A673 (cell line): ENCODE measurements around the gene SF3B5. TPM values are rescaled to one million over a fixed set of nuclear protein-coding genes. Genes with fewer than 3 reads are reported as not detected.
"Not testable (repeated sequence)": the region's sequence is repeated elsewhere in the genome, so short reads cannot be mapped to it uniquely, and the experiment has no call there.

Experiments used
- BruUV-seq: library from RNA; stranded (reverse); fragments of 400-500 nt; replicated peaks from 2 replicates; lab custom pipeline; 2021; lab: Mats Ljungman, UMichigan
- CTCF ChIA-PET: fragments of 300-600 bp; sonication (Branson Sonifier 250); formaldehyde crosslinking; loops from one replicate; lab custom pipeline; 2022; ENCODE audit warnings: antibody characterized with exemption; lab: Charles Lee
- POLR2A ChIA-PET: fragments of 300-600 bp; sonication (Branson Sonifier 250); formaldehyde crosslinking; loops from one replicate; lab custom pipeline; 2022; ENCODE audit warnings: antibody characterized with exemption; ENCODE audit not compliant: low non-redundant PET; lab: Charles Lee
- DNase-seq: peaks from one replicate; pipeline ENCODE4 v3.0.0-alpha.2; 2015; ENCODE audit warnings: low spot score
- H3K27ac ChIP-seq: fragments of 200-600 bp; sonication (generic); 2 replicates; pipeline ENCODE4 v1.5.1; 2016; ENCODE audit warnings: mixed run types, low read depth, mild to moderate bottlenecking, mixed read lengths, antibody characterized with exemption, low read length; ENCODE audit not compliant: poor library complexity, severe bottlenecking
- H3K27me3 ChIP-seq: fragments of 200-600 bp; sonication (generic); replicated peaks from 2 replicates; pipeline ENCODE4 v1.6.1; 2017; ENCODE audit warnings: mixed run types, low read depth, mild to moderate bottlenecking, mixed read lengths, antibody characterized with exemption, low read length; ENCODE audit not compliant: insufficient read depth, poor library complexity
- H3K36me3 ChIP-seq: fragments of 200-600 bp; sonication (generic); 2 replicates; pipeline ENCODE4 v1.6.1; 2016; ENCODE audit warnings: mixed run types, mild to moderate bottlenecking, mixed read lengths, antibody characterized with exemption, low read length; ENCODE audit not compliant: insufficient read depth, poor library complexity, severe bottlenecking
- H3K4me1 ChIP-seq: fragments of 200-600 bp; sonication (generic); 2 replicates; pipeline ENCODE4 v1.6.1; 2017; ENCODE audit warnings: mixed run types, mild to moderate bottlenecking, mixed read lengths, antibody characterized with exemption, low read length; ENCODE audit not compliant: insufficient read depth, poor library complexity, severe bottlenecking
- H3K4me3 ChIP-seq: fragments of 200-600 bp; sonication (generic); 2 replicates; pipeline ENCODE4 v1.5.1; 2016; ENCODE audit warnings: low read depth, mixed run types, mild to moderate bottlenecking, mixed read lengths, low read length; ENCODE audit not compliant: poor library complexity, severe bottlenecking
- H3K9me3 ChIP-seq: fragments of 200-600 bp; sonication (generic); 2 replicates; pipeline ENCODE4 v1.6.1; 2016; ENCODE audit warnings: mixed run types, low read depth, mild to moderate bottlenecking, mixed read lengths, antibody characterized with exemption, low read length; ENCODE audit not compliant: poor library complexity, severe bottlenecking
- EZH2 ChIP-seq: fragments of 200-600 bp; sonication (generic); IDR thresholded peaks from 2 replicates; pipeline ENCODE4 v1.6.1; 2017; ENCODE audit warnings: borderline replicate concordance, low read depth, mild to moderate bottlenecking, mixed read lengths, antibody characterized with exemption, low read length; ENCODE audit not compliant: poor library complexity, severe bottlenecking
- intact Hi-C: fragments of 100-400 bp; cut with micrococcal nuclease; formaldehyde crosslinking; loops from one replicate; pipeline ENCODE4 v1.10.0; 2022; ENCODE audit not compliant: unreplicated experiment
- total RNA-seq: library from RNA; stranded (reverse); gene quantifications from 2 replicates; pipeline ENCODE4 v1.2.3, GENCODE V29; 2021
- TF ChIP-seq, protein P1 (sequence below): fragments of 300-800, 200-600 bp; sonication (generic); conservative IDR thresholded peaks from 2 replicates; pipeline ENCODE4 v1.5.1; 2017; ENCODE audit warnings: low read depth, mild to moderate bottlenecking, antibody characterized with exemption, low read length, moderate library complexity, mixed read lengths

SF3B5 gene
- total RNA-seq, 1 experiment from 2014 or later: 135 TPM

DNA sequence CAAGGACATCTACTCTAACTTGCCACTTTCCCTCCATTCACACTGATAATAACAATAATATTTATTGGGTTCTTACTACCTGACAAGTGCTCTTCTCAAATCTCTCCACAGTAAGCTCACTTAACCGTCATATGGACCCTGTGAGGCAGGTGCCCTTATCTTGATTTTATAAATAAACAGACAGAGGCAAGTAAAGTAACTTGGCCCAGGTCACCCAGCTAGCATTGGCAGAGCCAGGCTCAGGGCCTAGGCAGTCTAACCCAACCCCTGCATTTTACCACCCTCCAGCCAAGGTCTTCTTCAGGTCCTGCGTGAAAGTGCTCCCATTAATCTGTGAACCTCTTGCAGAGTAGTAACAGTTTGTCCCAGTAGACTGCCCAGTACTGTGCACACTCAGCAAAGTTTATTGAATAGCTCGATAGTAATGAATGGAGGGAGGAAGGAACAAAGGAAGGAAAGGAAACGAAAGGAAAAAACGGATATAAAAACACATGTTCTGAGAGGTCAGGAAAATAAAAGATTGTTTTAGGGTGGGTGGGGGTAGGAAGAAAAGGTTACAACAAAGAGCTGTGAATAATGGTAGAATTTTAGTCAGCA lies 38.0 kb upstream of the SF3B5 start:
- ChIA-PET POLR2A (no interaction called here), CTCF (no interaction called here)

DNA sequence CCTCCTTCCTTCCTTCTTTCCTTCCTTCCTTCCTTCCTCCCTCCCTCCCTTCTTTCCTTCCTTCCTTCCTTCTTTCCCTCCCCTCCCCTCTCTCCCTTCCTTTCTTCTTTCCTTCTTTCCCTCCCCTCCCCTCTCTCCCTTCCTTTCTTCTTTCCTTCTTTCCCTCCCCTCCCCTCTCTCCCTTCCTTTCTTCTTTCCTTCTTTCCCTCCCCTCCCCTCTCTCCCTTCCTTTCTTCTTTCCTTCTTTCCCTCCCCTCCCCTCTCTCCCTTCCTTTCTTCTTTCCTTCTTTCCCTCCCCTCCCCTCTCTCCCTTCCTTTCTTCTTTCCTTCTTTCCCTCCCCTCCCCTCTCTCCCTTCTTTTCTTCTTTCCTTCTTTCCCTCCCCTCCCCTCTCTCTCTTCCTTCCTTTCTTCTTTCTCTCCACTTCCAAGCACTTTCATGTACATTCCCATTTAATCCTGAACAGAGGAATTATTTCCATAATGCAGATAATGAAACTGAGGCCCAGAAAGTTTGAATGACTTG lies 36.9 kb upstream of the SF3B5 start:
- H3K9me3 ChIP-seq, H3K27me3 ChIP-seq, H3K4me3 ChIP-seq, DNase-seq, H3K36me3 ChIP-seq, H3K4me1 ChIP-seq, H3K27ac ChIP-seq, BruUV-seq, CTCF ChIA-PET, intact Hi-C loops, POLR2A ChIA-PET: not testable (repeated sequence)

More for the DNA sequence above, 38.0 kb upstream of the SF3B5 start:
- TF ChIP-seq EZH2: no peak
- Histone ChIP-seq H3K36me3 (no peaks in the 10 kb centered on the region), H3K4me3 (no peak overlapping the region), H3K9me3 (no peaks in the 10 kb centered on the region), H3K4me1 (no peaks in the 10 kb centered on the region), H3K27me3 (no peaks in the 10 kb centered on the region), H3K27ac (no peak overlapping the region)
- DNase-seq: no peak
- no TSS peak for BruUV-seq
- intact Hi-C loops: no loop called here

DNA sequence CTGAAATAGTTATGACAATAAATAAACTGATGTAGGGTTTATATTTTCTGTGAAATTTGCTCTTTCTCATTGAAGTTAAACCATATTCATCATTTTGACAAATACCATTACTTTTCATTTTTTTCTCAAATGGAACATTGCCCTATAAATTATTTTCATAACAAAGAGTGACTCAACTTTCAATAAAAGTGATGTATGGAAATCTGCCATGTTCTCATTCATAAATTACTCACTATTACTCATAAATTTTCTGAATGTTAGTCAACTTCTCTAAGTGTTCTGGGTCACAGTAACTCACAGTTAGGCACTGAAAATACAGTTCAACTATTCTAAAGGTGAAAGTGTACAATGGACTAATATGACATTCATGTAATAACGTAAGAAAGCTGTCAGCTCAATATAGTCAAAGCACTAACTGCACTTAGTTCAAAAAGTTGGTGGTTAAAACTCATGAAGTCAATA lies 35.9 kb upstream of the SF3B5 start:
- no peaks in the 10 kb centered on the region for H3K9me3 ChIP-seq
- H3K4me3 ChIP-seq: no peak overlapping the region
- no peaks in the 10 kb centered on the region for H3K4me1 ChIP-seq
- no peak for DNase-seq
- ChIA-PET POLR2A (no interaction called here), CTCF (no interaction called here)
- BruUV-seq: no TSS peak
- intact Hi-C loops: no loop called here
- no peaks in the 10 kb centered on the region for H3K27me3 ChIP-seq
- no peaks in the 10 kb centered on the region for H3K36me3 ChIP-seq
- no peak overlapping the region for H3K27ac ChIP-seq
- no peak for TF ChIP-seq EZH2
- TF ChIP-seq, protein P1, sequence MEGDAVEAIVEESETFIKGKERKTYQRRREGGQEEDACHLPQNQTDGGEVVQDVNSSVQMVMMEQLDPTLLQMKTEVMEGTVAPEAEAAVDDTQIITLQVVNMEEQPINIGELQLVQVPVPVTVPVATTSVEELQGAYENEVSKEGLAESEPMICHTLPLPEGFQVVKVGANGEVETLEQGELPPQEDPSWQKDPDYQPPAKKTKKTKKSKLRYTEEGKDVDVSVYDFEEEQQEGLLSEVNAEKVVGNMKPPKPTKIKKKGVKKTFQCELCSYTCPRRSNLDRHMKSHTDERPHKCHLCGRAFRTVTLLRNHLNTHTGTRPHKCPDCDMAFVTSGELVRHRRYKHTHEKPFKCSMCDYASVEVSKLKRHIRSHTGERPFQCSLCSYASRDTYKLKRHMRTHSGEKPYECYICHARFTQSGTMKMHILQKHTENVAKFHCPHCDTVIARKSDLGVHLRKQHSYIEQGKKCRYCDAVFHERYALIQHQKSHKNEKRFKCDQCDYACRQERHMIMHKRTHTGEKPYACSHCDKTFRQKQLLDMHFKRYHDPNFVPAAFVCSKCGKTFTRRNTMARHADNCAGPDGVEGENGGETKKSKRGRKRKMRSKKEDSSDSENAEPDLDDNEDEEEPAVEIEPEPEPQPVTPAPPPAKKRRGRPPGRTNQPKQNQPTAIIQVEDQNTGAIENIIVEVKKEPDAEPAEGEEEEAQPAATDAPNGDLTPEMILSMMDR: no peak

GRCh38 chr6:144129469-144129868 lies 34.1 kb upstream of the SF3B5 start:
- POLR2A ChIA-PET: no interaction called here
- CTCF ChIA-PET: no interaction called here
- BruUV-seq: no TSS peak
- intact Hi-C loops: no loop called here
- H3K9me3 ChIP-seq: no peaks in the 10 kb centered on the region
- H3K27me3 ChIP-seq: no peaks in the 10 kb centered on the region
- H3K4me1 ChIP-seq: no peaks in the 10 kb centered on the region
- H3K36me3 ChIP-seq: no peaks in the 10 kb centered on the region
- TF ChIP-seq, protein P1: no peak
- TF ChIP-seq EZH2: no peak
- H3K27ac ChIP-seq: no peak overlapping the region
- DNase-seq: no peak
- H3K4me3 ChIP-seq: no peak overlapping the region
